Measurements from ENCODE around the gene C10orf90.

DNA sequence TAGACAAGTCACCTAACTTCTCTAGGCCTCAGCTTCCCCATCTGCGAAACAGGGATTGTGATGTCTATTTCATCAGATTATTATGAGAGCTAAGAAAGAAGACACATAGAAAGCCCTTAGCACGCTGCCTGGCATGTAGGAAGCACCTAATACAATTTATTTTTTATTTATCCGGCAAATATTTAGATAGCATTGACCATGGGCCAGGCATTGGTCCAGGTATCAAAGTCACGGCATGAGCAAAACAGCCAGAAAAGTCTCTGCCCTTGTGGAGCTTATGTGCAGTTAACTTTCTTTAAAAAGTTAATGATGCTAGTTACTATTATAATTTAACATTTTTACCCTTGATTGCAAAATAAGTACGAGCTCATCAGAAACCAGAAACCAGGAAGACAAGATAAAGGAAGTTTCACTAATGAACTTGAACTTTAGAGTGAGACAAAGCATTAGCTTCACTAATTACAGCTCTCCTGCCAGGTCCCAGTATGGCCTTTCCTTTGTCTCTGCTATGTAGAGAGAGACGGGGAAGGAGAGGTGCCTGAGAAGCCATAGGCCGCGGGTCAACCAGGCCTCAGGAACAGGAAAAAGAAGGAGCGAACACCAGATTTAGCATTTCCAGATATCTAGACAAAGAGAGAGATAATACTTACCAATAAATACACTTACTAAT, 142.7 kb downstream of the C10orf90 start:
- no peak for TF ChIP-seq REST (IDR thresholded peaks at IDR 0.05; ENCODE audit: low read depth)
- TF ChIP-seq CEBPB (IDR thresholded peaks at IDR 0.05), result no peak
- no peak for TF ChIP-seq EGR1 (IDR thresholded peaks at IDR 0.05)
- TF ChIP-seq NFIC (IDR thresholded peaks at IDR 0.05), result no peak
- no peak for TF ChIP-seq FOXM1 (IDR thresholded peaks at IDR 0.05; ENCODE audit: borderline replicate concordance, low read depth)

All from Ishikawa (cell line).